ENCODE data around the gene PNMA8A.
A peak's percentile ranks its signal among the peaks of the same experiment; 100 is the strongest.

PNMA8A gene

GRCh38 chr19:46487802-46488445 lies 16.6 kb upstream of the PNMA8A start:
- DNase-seq (ENCODE audit: extremely low read depth, low read depth): no peak
- peak; percentile 94 for TF ChIP-seq CTCF (IDR thresholded peaks at IDR 0.05; ENCODE audit: low read depth, low read length, missing control alignments)
- H3K4me3 ChIP-seq (replicated peaks; ENCODE audit: low read depth, low read length): peak overlapping the region; percentile 28; the same call in 1 of the 2 replicates

- no peak for DNase-seq (ENCODE audit: extremely low read depth, low read depth)
- peak overlapping the region; percentile 28; the same call in 1 of the 2 replicates for H3K4me3 ChIP-seq (replicated peaks; ENCODE audit: low read depth, low read length)
- no peak for TF ChIP-seq CTCF (IDR thresholded peaks at IDR 0.05; ENCODE audit: low read depth, low read length, missing control alignments)
Measured at GRCh38 chr19:46487178-46487801, 15.9 kb upstream of the PNMA8A start.

GRCh38 chr19:46486358-46486757 lies 15.0 kb upstream of the PNMA8A start:
- no peak for TF ChIP-seq CTCF (IDR thresholded peaks at IDR 0.05; ENCODE audit: low read depth, low read length, missing control alignments)
- DNase-seq (ENCODE audit: extremely low read depth, low read depth): no peak

GRCh38 chr19:46484656-46485055 lies 13.3 kb upstream of the PNMA8A start:
- no peak for TF ChIP-seq CTCF (IDR thresholded peaks at IDR 0.05; ENCODE audit: low read depth, low read length, missing control alignments)
- no peak overlapping the region for H3K4me3 ChIP-seq (replicated peaks; ENCODE audit: low read depth, low read length)
- no peak for DNase-seq (ENCODE audit: extremely low read depth, low read depth)

More at GRCh38 chr19:46486358-46486757, 15.0 kb upstream of the PNMA8A start:
- H3K4me3 ChIP-seq (replicated peaks; ENCODE audit: low read depth, low read length): no peak overlapping the region

- no peak for DNase-seq (ENCODE audit: extremely low read depth, low read depth)
- no peak overlapping the region for H3K4me3 ChIP-seq (replicated peaks; ENCODE audit: low read depth, low read length)
- TF ChIP-seq CTCF (IDR thresholded peaks at IDR 0.05; ENCODE audit: low read depth, low read length, missing control alignments): no peak
Measured at GRCh38 chr19:46482631-46483030, 11.3 kb upstream of the PNMA8A start.

GRCh38 chr19:46481947-46482346 lies 10.6 kb upstream of the PNMA8A start:
- DNase-seq (ENCODE audit: extremely low read depth, low read depth): no peak
- no peak for TF ChIP-seq CTCF (IDR thresholded peaks at IDR 0.05; ENCODE audit: low read depth, low read length, missing control alignments)
- no peak overlapping the region for H3K4me3 ChIP-seq (replicated peaks; ENCODE audit: low read depth, low read length)

All from HFF-Myc (cell line).